Measurements from ENCODE around the gene DKK2.

Gene DKK2

DNA sequence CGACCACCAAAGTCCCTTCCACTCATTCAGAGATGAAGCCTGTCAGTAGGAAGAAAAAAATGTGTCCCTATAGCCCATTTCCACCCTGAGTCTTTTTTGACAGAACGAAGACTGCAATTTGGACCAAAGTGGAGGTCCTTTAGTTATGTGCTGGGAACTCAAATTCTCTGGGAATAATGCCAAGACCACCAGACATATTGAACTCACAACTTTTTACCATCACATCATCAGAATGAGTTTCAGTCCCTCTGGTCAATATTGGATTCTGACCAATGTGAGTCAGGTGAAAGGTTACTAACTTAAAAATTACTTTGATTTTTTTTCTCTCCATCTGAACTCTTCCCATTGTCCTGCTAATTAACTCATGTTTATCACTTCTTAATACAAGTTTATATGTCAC is 128.9 kb downstream of the DKK2 start:
- DNase-seq, result no peak

DNA sequence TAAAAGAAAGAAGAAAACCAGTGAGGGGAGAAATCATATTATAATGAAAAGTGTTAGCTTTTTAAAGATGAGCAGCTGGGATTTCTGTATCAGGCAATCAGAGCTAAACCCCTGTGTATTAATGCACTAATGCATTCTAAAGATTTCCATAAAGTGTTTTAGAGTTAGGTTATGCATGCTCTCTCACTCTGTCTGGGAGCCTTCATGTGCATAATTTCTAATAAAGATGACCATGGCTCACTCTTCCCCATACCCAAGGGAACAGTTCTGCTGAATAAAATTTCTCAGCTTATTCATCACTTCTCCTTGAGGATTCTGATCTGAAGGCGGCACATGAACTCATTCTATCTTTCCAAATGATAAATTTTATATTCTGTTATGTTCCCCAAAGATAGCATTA is 129.4 kb downstream of the DKK2 start:
- no peak for DNase-seq

GRCh38 chr4:106898621-106899230 is 137.4 kb downstream of the DKK2 start:
- DNase-seq, result peak; percentile 67

DNA sequence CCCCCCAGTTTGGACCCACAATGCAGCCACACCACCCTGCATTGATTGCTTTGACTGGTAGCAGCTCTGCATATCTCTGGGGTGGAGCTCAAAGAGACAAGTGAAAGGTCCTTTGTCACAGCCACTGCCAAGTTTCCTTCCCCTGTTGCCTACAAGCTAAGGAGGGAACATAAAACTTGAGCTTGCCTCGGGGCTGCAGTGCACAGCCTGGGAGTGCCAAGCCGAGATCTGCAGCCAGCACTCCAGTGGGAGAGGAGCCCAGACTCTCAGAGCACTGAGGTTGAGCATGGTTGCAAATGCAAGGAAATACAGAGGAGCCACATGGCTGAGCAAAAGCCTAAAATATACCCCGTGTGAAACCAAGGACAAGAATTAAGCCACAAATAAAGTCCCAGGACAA is 142.2 kb downstream of the DKK2 start:
- DNase-seq, result no peak

DNA sequence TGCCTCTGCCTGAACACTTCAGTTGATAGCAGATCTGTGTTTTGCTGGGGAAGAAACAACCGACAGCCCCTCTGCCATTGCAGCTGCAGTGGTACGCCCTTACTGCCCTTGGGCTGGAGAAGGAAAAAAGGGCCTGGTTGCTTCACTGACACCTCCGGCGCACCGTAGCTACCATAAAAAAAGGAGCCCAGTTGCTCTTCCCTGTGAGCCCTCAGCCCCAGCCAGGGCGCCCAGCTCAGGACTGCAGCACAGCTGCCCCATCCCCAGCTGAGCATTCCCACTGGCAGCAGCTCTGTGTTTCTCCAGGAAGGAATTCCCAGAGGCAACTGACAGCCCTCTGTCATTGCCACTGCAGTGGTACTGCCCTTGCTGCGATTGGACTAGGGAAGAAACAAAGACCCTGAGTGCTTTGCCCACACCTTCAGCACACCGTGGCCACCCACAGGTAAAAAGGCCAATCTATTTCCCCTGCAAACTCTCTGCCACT is 142.7 kb downstream of the DKK2 start:
- DNase-seq, result no peak

DNA sequence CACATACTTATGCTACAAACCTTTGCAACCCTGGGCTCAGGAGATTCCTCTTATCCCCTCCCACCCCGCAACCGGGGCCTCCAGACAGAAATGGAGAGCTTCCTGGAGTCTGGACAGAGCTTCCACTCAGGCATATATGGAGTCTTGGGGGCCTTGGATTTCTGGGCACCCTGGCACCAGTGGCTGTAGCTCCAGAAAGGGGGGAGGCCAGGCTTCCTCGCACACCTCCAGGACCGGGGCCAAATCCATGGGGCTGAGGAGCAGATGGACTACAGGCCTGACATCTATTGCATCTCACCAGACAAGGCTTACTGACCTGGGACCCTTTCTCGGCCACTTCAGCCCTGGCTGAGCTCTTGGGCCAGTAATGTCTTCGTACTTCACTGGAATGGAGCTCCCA is 143.3 kb downstream of the DKK2 start:
- DNase-seq, result no peak

DNA sequence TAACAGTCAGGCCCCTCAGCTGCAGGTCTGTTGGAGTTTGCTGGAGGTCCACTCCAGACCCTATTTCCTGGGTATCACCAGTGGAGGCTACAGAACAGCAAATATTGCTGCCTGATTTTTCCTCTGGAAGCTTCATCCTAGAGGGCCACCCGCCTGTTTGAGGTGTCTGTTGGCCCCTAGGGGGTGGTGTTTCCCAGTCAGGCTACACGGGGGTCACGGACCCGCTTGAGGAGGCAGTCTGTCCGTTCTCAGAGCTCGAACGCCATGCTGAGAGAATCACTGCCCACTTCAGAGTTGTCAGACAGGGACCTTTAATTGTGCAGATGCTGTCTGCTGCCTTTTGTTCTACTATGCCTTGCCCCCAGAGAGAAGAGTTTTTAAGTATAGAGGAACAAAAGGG is 160.8 kb downstream of the DKK2 start:
- no peak for DNase-seq
